H9 (cell line): Measurements from ENCODE around the gene IQSEC1. TPM values are rescaled to one million over a fixed set of nuclear protein-coding genes. Genes with fewer than 3 reads are reported as not detected.

Source experiments
- DNase-seq: peaks from one replicate; pipeline ENCODE4 v3.0.0-alpha.2; 2017
- H2AFZ ChIP-seq: one replicate; pipeline ENCODE4 v1.6.1; 2013; ENCODE audit warnings: mild to moderate bottlenecking, low read length, control low read depth, moderate library complexity
- H2AK5ac ChIP-seq: 2 replicates; pipeline ENCODE4 v1.6.1; 2013; ENCODE audit warnings: low read length, control low read depth, mixed read lengths; ENCODE audit not compliant: insufficient read length
- H2BK120ac ChIP-seq: one replicate; pipeline ENCODE4 v1.6.1; 2013; ENCODE audit warnings: low read depth, mild to moderate bottlenecking, low read length, control low read depth, inconsistent platforms; ENCODE audit not compliant: poor library complexity, severe bottlenecking
- H2BK12ac ChIP-seq: 2 replicates; pipeline ENCODE4 v1.6.1; 2013; ENCODE audit warnings: low read length, control low read depth, mixed read lengths, low read depth; ENCODE audit not compliant: insufficient read length
- H2BK15ac ChIP-seq: 2 replicates; pipeline ENCODE4 v1.6.1; 2013; ENCODE audit warnings: low read depth, low read length, control low read depth
- H2BK20ac ChIP-seq: one replicate; pipeline ENCODE4 v1.6.1; 2013; ENCODE audit warnings: low read depth, mild to moderate bottlenecking, low read length, control low read depth, inconsistent platforms; ENCODE audit not compliant: poor library complexity, severe bottlenecking
- H2BK5ac ChIP-seq: 2 replicates; pipeline ENCODE4 v1.6.1; 2013; ENCODE audit warnings: low read length, control low read depth, mixed read lengths; ENCODE audit not compliant: insufficient read length
- H3K14ac ChIP-seq: 2 replicates; pipeline ENCODE4 v1.6.1; 2013; ENCODE audit warnings: low read length, control low read depth; ENCODE audit not compliant: insufficient read depth
- H3K18ac ChIP-seq: 2 replicates; pipeline ENCODE4 v1.6.1; 2013; ENCODE audit warnings: low read depth, mild to moderate bottlenecking, mixed read lengths, low read length, control low read depth; ENCODE audit not compliant: insufficient read length
- H3K23ac ChIP-seq: 2 replicates; pipeline ENCODE4 v1.6.1; 2013; ENCODE audit warnings: low read length, control low read depth, mixed read lengths, low read depth; ENCODE audit not compliant: insufficient read length
- H3K23me2 ChIP-seq: 2 replicates; pipeline ENCODE4 v1.6.1; 2013; ENCODE audit warnings: low read depth, mild to moderate bottlenecking, mixed read lengths, low read length, control low read depth; ENCODE audit not compliant: insufficient read length, poor library complexity, severe bottlenecking
- H3K27ac ChIP-seq: 2 replicates; pipeline ENCODE4 v1.5.1; 2013; ENCODE audit warnings: low read length, control low read depth, mixed read lengths, low read depth; ENCODE audit not compliant: insufficient read length
- H3K27me3 ChIP-seq: 2 replicates; pipeline ENCODE4 v1.6.1; 2013; ENCODE audit warnings: low read length, control low read depth, inconsistent platforms; ENCODE audit not compliant: insufficient read depth
- H3K4ac ChIP-seq: 2 replicates; pipeline ENCODE4 v1.6.1; 2013; ENCODE audit warnings: low read depth, mild to moderate bottlenecking, control low read depth, inconsistent platforms, low read length, moderate library complexity
- H3K4me1 ChIP-seq: 2 replicates; pipeline ENCODE4 v1.6.1; 2013; ENCODE audit warnings: low read length, control low read depth, inconsistent platforms; ENCODE audit not compliant: insufficient read depth
- H3K4me2 ChIP-seq: 2 replicates; pipeline ENCODE4 v1.6.1; 2013; ENCODE audit warnings: low read length, control low read depth, mixed read lengths; ENCODE audit not compliant: insufficient read length, insufficient read depth
- H3K56ac ChIP-seq: 2 replicates; pipeline ENCODE4 v1.6.1; 2013; ENCODE audit warnings: low read depth, mild to moderate bottlenecking, mixed read lengths, low read length, control low read depth; ENCODE audit not compliant: insufficient read length
- H3K79me1 ChIP-seq: 2 replicates; pipeline ENCODE4 v1.6.1; 2013; ENCODE audit warnings: low read depth, mild to moderate bottlenecking, moderate library complexity, low read length, control low read depth, inconsistent platforms; ENCODE audit not compliant: insufficient read depth, poor library complexity, severe bottlenecking
- H3K79me2 ChIP-seq: 2 replicates; pipeline ENCODE4 v1.6.1; 2013; ENCODE audit warnings: low read length, control low read depth, inconsistent platforms; ENCODE audit not compliant: insufficient read depth
- H3K9ac ChIP-seq: 2 replicates; pipeline ENCODE4 v1.6.1; 2013; ENCODE audit warnings: low read length, control low read depth, mixed read lengths; ENCODE audit not compliant: insufficient read length; ENCODE audit errors: extremely low read depth
- H3K9me3 ChIP-seq: one replicate; pipeline ENCODE4 v1.6.1; 2013; ENCODE audit warnings: low read depth, low read length, inconsistent platforms; ENCODE audit not compliant: control insufficient read depth
- H3T11ph ChIP-seq: one replicate; pipeline ENCODE4 v1.6.1; 2013; ENCODE audit warnings: mild to moderate bottlenecking, low read length, control low read depth, inconsistent platforms
- H4K20me1 ChIP-seq: one replicate; pipeline ENCODE4 v1.6.1; 2013; ENCODE audit not compliant: control insufficient read depth, insufficient read length, insufficient read depth
- H4K5ac ChIP-seq: 2 replicates; pipeline ENCODE4 v1.6.1; 2013; ENCODE audit warnings: low read depth, mild to moderate bottlenecking, mixed read lengths, low read length, control low read depth; ENCODE audit not compliant: insufficient read length
- H4K8ac ChIP-seq: replicated peaks from 2 replicates; pipeline ENCODE4 v1.6.1; 2013; ENCODE audit warnings: low read length, control low read depth, mixed read lengths, low read depth; ENCODE audit not compliant: insufficient read length
- H4K91ac ChIP-seq: 2 replicates; pipeline ENCODE4 v1.6.1; 2013; ENCODE audit warnings: low read depth, mild to moderate bottlenecking, moderate library complexity, mixed read lengths, low read length, control low read depth; ENCODE audit not compliant: insufficient read length
- H3K27ac Mint-ChIP-seq, 3 experiments: 2 replicates in 2 of 3; 3 replicates in 1 of 3; pipeline ENCODE4 v1.8.0; 2020 to 2021; ENCODE audit warnings: mixed read lengths in 3 of 3, mild to moderate bottlenecking in 1 of 3, moderate library complexity in 1 of 3
- H3K27me3 Mint-ChIP-seq: 2 replicates; pipeline ENCODE4 v1.8.0; 2021; ENCODE audit warnings: low read depth, mild to moderate bottlenecking, moderate library complexity, mixed read lengths
- H3K36me3 Mint-ChIP-seq, 3 experiments: 2 replicates in 2 of 3; 3 replicates in 1 of 3; pipeline ENCODE4 v1.8.0; 2020 to 2021; ENCODE audit warnings: low read depth in 3 of 3, mixed read lengths in 3 of 3; ENCODE audit not compliant: insufficient read depth in 1 of 3
- H3K4me1 Mint-ChIP-seq, 2 experiments: 2 replicates each; pipeline ENCODE4 v1.8.0; 2020; ENCODE audit warnings: mixed read lengths in 2 of 2
- H3K4me3 Mint-ChIP-seq, 2 experiments: 2 replicates in 1 of 2; 3 replicates in 1 of 2; pipeline ENCODE4 v1.8.0; 2020 to 2021; ENCODE audit warnings: mild to moderate bottlenecking in 2 of 2, mixed read lengths in 2 of 2, moderate library complexity in 1 of 2
- H3K9me3 Mint-ChIP-seq, 2 experiments: 2 replicates in 1 of 2; 3 replicates in 1 of 2; pipeline ENCODE4 v1.8.0; 2020; ENCODE audit warnings: mild to moderate bottlenecking in 2 of 2, mixed read lengths in 2 of 2, moderate library complexity in 1 of 2
- CTCF ChIP-seq: fragments of 200-600 bp; sonication (generic); conservative IDR thresholded peaks from 3 replicates; pipeline ENCODE4 v1.8.0; 2021; ENCODE audit warnings: antibody characterized with exemption, mild to moderate bottlenecking
- WGBS: extraction: QIAGEN DNeasy Blood & Tissue Kit; methylation state at CpG from one replicate; pipeline ENCODE4 v1.1.7; 2013; ENCODE audit warnings: missing lambda C conversion rate, low lambda C conversion rate, mixed read lengths; ENCODE audit not compliant: insufficient read length; ENCODE audit errors: extremely low coverage; 5-methylcytosine and 5-hydroxymethylcytosine counted together
- total RNA-seq: library from RNA; stranded (reverse); gene quantifications from 2 replicates; pipeline ENCODE4 v1.2.1, GENCODE V29; 2021

Gene IQSEC1
- total RNA-seq, 1 experiment from 2014 or later: 19.1 TPM

GRCh38 chr3:13069495-13069894, 3.7 kb downstream of the IQSEC1 start:
- H3K27me3 ChIP-seq: peaks cover 5% of the 10 kb centered on the region; the same call in 1 of the 2 replicates
- no peak overlapping the region for H4K5ac ChIP-seq
- Mint-ChIP-seq H3K4me3 (no peak overlapping the region), H3K27me3 (peaks cover 33% of the 10 kb centered on the region), H3K27ac (no peak overlapping the region), H3K36me3 (peaks cover 0 to 1% (median 0%) of the 10 kb centered on the region in 3 experiments; a peak in 1 of 7 replicates), H3K9me3 (no peaks in the 10 kb centered on the region), H3K4me1 (peaks cover 10 to 17% of the 10 kb centered on the region in 2 experiments)
- no peak overlapping the region for H3K4ac ChIP-seq
- no CpG with 5 or more reads among the region's 4 CpGs for WGBS
- no peak overlapping the region for H3K23ac ChIP-seq
- no peaks in the 10 kb centered on the region for H3K4me1 ChIP-seq
- H4K20me1 ChIP-seq: no peaks in the 10 kb centered on the region
- no peak overlapping the region for H3K14ac ChIP-seq
- H3K4me2 ChIP-seq: no peak overlapping the region
- H3K56ac ChIP-seq: no peak overlapping the region
- no peak overlapping the region for H2BK120ac ChIP-seq
- H2AK5ac ChIP-seq: no peak overlapping the region
- no peak overlapping the region for H3K27ac ChIP-seq
- no peak overlapping the region for H3K18ac ChIP-seq
- TF ChIP-seq CTCF: no peak
- no peaks in the 10 kb centered on the region for H3K79me2 ChIP-seq
- H2BK5ac ChIP-seq: no peak overlapping the region
- no peak overlapping the region for H3T11ph ChIP-seq
- no peak for DNase-seq
- no peak overlapping the region for H4K91ac ChIP-seq
- peaks cover 3% of the 10 kb centered on the region for H3K23me2 ChIP-seq
- H3K9me3 ChIP-seq: no peaks in the 10 kb centered on the region
- H2BK12ac ChIP-seq: no peak overlapping the region
- H3K79me1 ChIP-seq: no peaks in the 10 kb centered on the region
- no peak overlapping the region for H2BK20ac ChIP-seq
- H3K9ac ChIP-seq: no peak overlapping the region
- no peak overlapping the region for H2BK15ac ChIP-seq
- no peak overlapping the region for H2AFZ ChIP-seq
- H4K8ac ChIP-seq: no peak overlapping the region
